ENCODE measurements around the gene PTH1R. TPM values are rescaled to one million over a fixed set of nuclear protein-coding genes. Genes with fewer than 3 reads are reported as not detected.

PTH1R gene
- total and polyA plus RNA-seq, 10 of the 15 experiments (the other 5 are each of a cell fraction or from before 2014, with no cell fraction given): not detected

DNA sequence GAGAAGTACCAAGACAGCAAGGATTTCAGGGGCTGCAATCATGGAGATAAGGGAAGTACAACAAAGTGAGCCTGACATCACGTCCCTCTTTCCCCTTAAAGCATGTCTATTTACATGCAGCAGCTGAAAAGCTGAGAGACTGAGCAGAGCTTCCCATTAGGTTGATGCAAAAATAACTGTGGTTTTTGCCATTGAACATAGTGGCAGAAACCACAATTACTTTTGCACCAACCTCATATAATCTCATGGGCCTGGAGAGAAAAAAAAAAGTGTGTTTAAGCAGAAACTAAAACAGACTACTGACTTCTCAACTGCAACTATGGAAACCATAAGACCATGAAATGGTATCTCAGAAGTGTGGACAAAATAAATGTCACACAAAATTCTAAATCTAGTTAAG, 50.8 kb downstream of the PTH1R start (continued):
- TF ChIP-seq, protein P1, sequence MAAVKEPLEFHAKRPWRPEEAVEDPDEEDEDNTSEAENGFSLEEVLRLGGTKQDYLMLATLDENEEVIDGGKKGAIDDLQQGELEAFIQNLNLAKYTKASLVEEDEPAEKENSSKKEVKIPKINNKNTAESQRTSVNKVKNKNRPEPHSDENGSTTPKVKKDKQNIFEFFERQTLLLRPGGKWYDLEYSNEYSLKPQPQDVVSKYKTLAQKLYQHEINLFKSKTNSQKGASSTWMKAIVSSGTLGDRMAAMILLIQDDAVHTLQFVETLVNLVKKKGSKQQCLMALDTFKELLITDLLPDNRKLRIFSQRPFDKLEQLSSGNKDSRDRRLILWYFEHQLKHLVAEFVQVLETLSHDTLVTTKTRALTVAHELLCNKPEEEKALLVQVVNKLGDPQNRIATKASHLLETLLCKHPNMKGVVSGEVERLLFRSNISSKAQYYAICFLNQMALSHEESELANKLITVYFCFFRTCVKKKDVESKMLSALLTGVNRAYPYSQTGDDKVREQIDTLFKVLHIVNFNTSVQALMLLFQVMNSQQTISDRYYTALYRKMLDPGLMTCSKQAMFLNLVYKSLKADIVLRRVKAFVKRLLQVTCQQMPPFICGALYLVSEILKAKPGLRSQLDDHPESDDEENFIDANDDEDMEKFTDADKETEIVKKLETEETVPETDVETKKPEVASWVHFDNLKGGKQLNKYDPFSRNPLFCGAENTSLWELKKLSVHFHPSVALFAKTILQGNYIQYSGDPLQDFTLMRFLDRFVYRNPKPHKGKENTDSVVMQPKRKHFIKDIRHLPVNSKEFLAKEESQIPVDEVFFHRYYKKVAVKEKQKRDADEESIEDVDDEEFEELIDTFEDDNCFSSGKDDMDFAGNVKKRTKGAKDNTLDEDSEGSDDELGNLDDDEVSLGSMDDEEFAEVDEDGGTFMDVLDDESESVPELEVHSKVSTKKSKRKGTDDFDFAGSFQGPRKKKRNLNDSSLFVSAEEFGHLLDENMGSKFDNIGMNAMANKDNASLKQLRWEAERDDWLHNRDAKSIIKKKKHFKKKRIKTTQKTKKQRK (IDR thresholded peaks at IDR 0.05; ENCODE audit: low read depth, low read length): no peak
- TF ChIP-seq, protein P2, sequence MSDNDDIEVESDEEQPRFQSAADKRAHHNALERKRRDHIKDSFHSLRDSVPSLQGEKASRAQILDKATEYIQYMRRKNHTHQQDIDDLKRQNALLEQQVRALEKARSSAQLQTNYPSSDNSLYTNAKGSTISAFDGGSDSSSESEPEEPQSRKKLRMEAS (IDR thresholded peaks at IDR 0.05; ENCODE audit: low read depth, low read length): no peak
- no peak for TF ChIP-seq SIX5 (IDR thresholded peaks at IDR 0.05; ENCODE audit: low read depth, low read length, severe bottlenecking)
- TF ChIP-seq IRF5 (IDR thresholded peaks at IDR 0.05; ENCODE audit: borderline replicate concordance): no peak
- TF ChIP-seq RUNX3 (IDR thresholded peaks at IDR 0.05; ENCODE audit: low read length): peak; percentile 88
- TF ChIP-seq NBN (IDR thresholded peaks at IDR 0.05): peak; percentile 90
- TF ChIP-seq RAD21 (IDR thresholded peaks at IDR 0.05; ENCODE audit: insufficient read depth, low read depth, low read length): no peak
- TF ChIP-seq NR2F1 (conservative IDR thresholded peaks at IDR 0.05): no peak
- no peak for TF ChIP-seq BACH1 (IDR thresholded peaks at IDR 0.05; ENCODE audit: borderline replicate concordance)
- no peak for TF ChIP-seq BMI1 (IDR thresholded peaks at IDR 0.05; ENCODE audit: borderline replicate concordance)
- no peak for TF ChIP-seq BCLAF1 (IDR thresholded peaks at IDR 0.05)
- TF ChIP-seq USF1 (IDR thresholded peaks at IDR 0.05; ENCODE audit: borderline replicate concordance, extremely low read length, insufficient read depth, low read depth, low read length): no peak
- no peak for TF ChIP-seq NFXL1 (IDR thresholded peaks at IDR 0.05; ENCODE audit: borderline replicate concordance)
- peak; percentile 59; the same call in 1 of the 2 replicates for TF ChIP-seq MXI1 (IDR thresholded peaks at IDR 0.05; ENCODE audit: low read depth, low read length)
- TF ChIP-seq, protein P3, sequence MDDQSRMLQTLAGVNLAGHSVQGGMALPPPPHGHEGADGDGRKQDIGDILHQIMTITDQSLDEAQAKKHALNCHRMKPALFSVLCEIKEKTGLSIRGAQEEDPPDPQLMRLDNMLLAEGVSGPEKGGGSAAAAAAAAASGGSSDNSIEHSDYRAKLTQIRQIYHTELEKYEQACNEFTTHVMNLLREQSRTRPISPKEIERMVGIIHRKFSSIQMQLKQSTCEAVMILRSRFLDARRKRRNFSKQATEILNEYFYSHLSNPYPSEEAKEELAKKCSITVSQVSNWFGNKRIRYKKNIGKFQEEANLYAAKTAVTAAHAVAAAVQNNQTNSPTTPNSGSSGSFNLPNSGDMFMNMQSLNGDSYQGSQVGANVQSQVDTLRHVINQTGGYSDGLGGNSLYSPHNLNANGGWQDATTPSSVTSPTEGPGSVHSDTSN (IDR thresholded peaks at IDR 0.05; ENCODE audit: insufficient replicate concordance, low read depth, low read length): no peak
- TF ChIP-seq MEF2A (IDR thresholded peaks at IDR 0.05; ENCODE audit: insufficient read depth, low read depth, low read length): peak; percentile 38; the same call in 1 of the 2 replicates
- TF ChIP-seq, protein P4, sequence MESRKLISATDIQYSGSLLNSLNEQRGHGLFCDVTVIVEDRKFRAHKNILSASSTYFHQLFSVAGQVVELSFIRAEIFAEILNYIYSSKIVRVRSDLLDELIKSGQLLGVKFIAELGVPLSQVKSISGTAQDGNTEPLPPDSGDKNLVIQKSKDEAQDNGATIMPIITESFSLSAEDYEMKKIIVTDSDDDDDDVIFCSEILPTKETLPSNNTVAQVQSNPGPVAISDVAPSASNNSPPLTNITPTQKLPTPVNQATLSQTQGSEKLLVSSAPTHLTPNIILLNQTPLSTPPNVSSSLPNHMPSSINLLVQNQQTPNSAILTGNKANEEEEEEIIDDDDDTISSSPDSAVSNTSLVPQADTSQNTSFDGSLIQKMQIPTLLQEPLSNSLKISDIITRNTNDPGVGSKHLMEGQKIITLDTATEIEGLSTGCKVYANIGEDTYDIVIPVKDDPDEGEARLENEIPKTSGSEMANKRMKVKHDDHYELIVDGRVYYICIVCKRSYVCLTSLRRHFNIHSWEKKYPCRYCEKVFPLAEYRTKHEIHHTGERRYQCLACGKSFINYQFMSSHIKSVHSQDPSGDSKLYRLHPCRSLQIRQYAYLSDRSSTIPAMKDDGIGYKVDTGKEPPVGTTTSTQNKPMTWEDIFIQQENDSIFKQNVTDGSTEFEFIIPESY (IDR thresholded peaks at IDR 0.05): no peak
- TF ChIP-seq HDGF (IDR thresholded peaks at IDR 0.05): no peak

Data from GM12878 (cell line).